Suprapubic skin (tissue), 2 donors: ENCODE results near the gene CASK.

Experiments
- EP300 ChIP-seq: sonication (generic); formaldehyde crosslinking; IDR thresholded peaks from one replicate; pipeline ENCODE4 v1.6.1; 2017; ENCODE audit warnings: antibody characterized with exemption
- POLR2A ChIP-seq, 2 donors: fragments of 450-650 bp; IDR thresholded peaks; one replicate each; pipeline ENCODE4 v1.6.1; 2017; ENCODE audit warnings: antibody characterized with exemption in 2 of 2, mild to moderate bottlenecking in 2 of 2, moderate library complexity in 2 of 2

DNA sequence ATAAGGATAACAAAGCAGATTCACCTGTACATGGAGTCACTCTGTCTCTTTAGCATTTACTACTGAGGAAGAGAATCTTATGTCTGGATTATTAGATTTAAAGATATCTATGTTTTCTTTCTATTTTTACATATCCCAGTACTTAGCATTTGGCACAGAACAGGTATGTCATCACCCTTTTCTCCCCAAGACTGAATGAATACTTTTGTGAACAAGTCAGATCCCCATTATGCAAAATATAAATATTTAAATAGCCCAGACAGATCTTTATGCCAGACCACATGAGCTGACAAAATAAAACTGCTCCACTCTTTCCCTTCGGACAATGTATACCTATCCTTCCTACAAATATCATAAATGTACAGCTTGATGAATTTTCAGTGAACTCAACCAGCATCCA lies 94.5 kb downstream of the CASK start:
- TF ChIP-seq POLR2A (IDR thresholded peaks at IDR 0.05) (no peak), EP300 (no peak)
